ENCODE results near the gene ITM2A. TPM values are rescaled to one million over a fixed set of nuclear protein-coding genes. Genes with fewer than 3 reads are reported as not detected.

Gene ITM2A
- polyA plus RNA-seq, 1 donor (not counting 4 experiments of a cell fraction or from before 2014, with no cell fraction given), result 64.4 TPM

DNA sequence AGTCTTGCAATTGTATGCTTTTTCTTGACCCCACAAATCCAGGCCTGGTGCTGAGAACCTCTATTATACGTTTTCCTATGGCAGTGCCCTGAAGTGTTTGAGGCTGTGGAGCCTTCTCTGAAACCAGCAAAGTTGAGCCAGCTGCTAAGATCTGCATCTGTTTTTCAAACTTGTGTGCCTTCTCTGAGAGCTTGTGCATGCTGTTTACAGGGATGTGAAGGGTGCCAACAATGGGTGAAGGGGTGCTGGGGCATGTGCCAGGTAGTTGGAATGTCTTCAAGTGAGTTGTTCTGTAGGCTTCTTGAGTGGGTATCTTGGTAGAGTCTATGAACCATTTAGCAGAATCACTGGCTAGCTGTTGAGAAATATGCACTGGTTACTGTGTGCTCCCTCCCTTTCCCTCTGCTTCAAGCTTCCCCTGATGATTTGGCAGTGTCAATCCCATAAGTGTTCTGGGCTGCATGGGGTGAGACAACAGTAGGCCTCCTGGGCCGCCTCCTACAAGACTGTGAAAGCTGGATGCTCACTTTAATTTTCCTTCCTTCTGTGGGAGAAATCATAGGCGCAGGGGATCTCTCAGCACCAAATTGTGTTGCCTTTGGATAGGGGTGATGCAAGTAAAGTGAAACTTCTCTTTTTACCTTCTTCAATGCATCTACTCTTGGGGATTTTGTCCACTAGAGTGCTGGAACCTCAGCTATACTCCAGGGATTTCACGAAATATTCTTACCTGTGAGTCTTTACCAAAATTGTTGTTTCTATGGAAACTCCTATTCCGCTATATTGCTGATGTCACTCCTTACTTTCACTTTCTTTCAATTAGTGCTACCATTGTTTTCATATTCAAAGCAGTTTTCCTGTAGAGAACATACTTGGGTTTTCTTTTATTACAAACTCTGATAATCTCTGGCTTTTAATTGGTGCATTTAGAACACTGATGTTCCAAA is 30.0 kb downstream of the ITM2A start:
- Histone ChIP-seq H3K9ac (ENCODE audit: control insufficient read depth, extremely low read depth, insufficient read depth, low read length) (no peak overlapping the region), H3K36me3 (ENCODE audit: control insufficient read depth in 2 of 2, extremely low read depth in 1 of 2, insufficient read depth in 2 of 2, low read length in 2 of 2) (no peaks in the 10 kb centered on the region), H3K4me1 (ENCODE audit: control insufficient read depth, extremely low read depth, insufficient read depth, low read length) (no peaks in the 10 kb centered on the region), H3K27me3 (ENCODE audit: control insufficient read depth, extremely low read depth, insufficient read depth, low read length) (no peaks in the 10 kb centered on the region), H3K27ac (ENCODE audit: control insufficient read depth, insufficient read depth, low read length) (no peak overlapping the region), H3K4me3 (ENCODE audit: control insufficient read depth in 2 of 3, extremely low read depth in 1 of 3, insufficient read depth in 2 of 3, low read depth in 1 of 3, low read length in 3 of 3) (no peak overlapping the region), H3K4me2 (ENCODE audit: control insufficient read depth, extremely low read depth, insufficient read depth, low read depth, low read length) (no peak overlapping the region), H3K79me2 (ENCODE audit: control insufficient read depth, insufficient read depth, low read length) (no peaks in the 10 kb centered on the region), H2AFZ (ENCODE audit: control insufficient read depth, low read length) (no peak overlapping the region), H3K9me1 (ENCODE audit: control insufficient read depth, extremely low read depth, insufficient read depth, low read length) (no peaks in the 10 kb centered on the region), H3K9me3 (ENCODE audit: control insufficient read depth, low read depth, low read length) (no peaks in the 10 kb centered on the region), H4K20me1 (ENCODE audit: control insufficient read depth, extremely low read depth, insufficient read depth, low read length) (no peaks in the 10 kb centered on the region)
- dilution Hi-C loops (cut with MboI; ENCODE audit: extremely low pct_ligation_motif_present, low sequenced_read_pairs), result no loop called here
- DNase-seq (ENCODE audit: low read depth, low spot score) (no peak), FAIRE-seq (no peak)
- TF ChIP-seq, protein P1, sequence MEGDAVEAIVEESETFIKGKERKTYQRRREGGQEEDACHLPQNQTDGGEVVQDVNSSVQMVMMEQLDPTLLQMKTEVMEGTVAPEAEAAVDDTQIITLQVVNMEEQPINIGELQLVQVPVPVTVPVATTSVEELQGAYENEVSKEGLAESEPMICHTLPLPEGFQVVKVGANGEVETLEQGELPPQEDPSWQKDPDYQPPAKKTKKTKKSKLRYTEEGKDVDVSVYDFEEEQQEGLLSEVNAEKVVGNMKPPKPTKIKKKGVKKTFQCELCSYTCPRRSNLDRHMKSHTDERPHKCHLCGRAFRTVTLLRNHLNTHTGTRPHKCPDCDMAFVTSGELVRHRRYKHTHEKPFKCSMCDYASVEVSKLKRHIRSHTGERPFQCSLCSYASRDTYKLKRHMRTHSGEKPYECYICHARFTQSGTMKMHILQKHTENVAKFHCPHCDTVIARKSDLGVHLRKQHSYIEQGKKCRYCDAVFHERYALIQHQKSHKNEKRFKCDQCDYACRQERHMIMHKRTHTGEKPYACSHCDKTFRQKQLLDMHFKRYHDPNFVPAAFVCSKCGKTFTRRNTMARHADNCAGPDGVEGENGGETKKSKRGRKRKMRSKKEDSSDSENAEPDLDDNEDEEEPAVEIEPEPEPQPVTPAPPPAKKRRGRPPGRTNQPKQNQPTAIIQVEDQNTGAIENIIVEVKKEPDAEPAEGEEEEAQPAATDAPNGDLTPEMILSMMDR (optimal IDR thresholded peaks at IDR 0.05 in 1 of 3, IDR thresholded peaks at IDR 0.05 in 1 of 3, conservative IDR thresholded peaks at IDR 0.05 in 1 of 3; ENCODE audit: extremely low read depth in 1 of 3, insufficient read depth in 2 of 3, low read length in 3 of 3), result no peak
- no peak for TF ChIP-seq EZH2 (IDR thresholded peaks at IDR 0.05; ENCODE audit: low read length)

DNA sequence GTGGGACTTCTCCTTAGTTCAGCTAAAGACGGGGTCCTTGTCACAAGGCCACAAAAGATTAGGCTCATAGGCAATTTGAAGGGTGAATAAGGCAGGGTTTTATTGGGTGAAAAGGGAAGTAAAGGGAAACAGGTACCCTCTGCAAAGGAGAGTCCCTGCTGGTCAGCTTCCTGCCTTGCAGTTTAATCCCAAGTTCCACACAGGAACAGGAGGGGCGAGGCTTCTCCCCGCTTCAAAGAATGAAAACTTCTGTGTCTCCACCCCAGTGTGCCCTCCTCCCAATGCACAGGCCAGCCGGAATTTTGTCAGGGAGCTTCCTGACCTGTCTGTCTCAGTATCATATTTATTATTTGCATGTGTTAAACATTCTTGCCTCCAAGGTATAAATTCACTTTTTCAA is 37.1 kb downstream of the ITM2A start:
- TF ChIP-seq, protein P1 (optimal IDR thresholded peaks at IDR 0.05 in 1 of 3, IDR thresholded peaks at IDR 0.05 in 1 of 3, conservative IDR thresholded peaks at IDR 0.05 in 1 of 3; ENCODE audit: extremely low read depth in 1 of 3, insufficient read depth in 2 of 3, low read length in 3 of 3), result no peak
- no peak for TF ChIP-seq EZH2 (IDR thresholded peaks at IDR 0.05; ENCODE audit: low read length)
- H3K4me1 ChIP-seq (ENCODE audit: control insufficient read depth, extremely low read depth, insufficient read depth, low read length), result no peaks in the 10 kb centered on the region
- no peaks in the 10 kb centered on the region for H3K79me2 ChIP-seq (ENCODE audit: control insufficient read depth, insufficient read depth, low read length)
- no peak overlapping the region for H3K4me2 ChIP-seq (ENCODE audit: control insufficient read depth, extremely low read depth, insufficient read depth, low read depth, low read length)
- H3K9ac ChIP-seq (ENCODE audit: control insufficient read depth, extremely low read depth, insufficient read depth, low read length), result no peak overlapping the region
- no peaks in the 10 kb centered on the region for H3K9me3 ChIP-seq (ENCODE audit: control insufficient read depth, low read depth, low read length)
- no peaks in the 10 kb centered on the region for H3K9me1 ChIP-seq (ENCODE audit: control insufficient read depth, extremely low read depth, insufficient read depth, low read length)
- DNase-seq (ENCODE audit: low read depth, low spot score) (no peak), FAIRE-seq (no peak)
- H3K4me3 ChIP-seq (ENCODE audit: control insufficient read depth in 2 of 3, extremely low read depth in 1 of 3, insufficient read depth in 2 of 3, low read depth in 1 of 3, low read length in 3 of 3), result no peak overlapping the region
- H3K27ac ChIP-seq (ENCODE audit: control insufficient read depth, insufficient read depth, low read length), result no peak overlapping the region
- dilution Hi-C loops (cut with MboI; ENCODE audit: extremely low pct_ligation_motif_present, low sequenced_read_pairs), result no loop called here
- no peaks in the 10 kb centered on the region for H3K36me3 ChIP-seq (ENCODE audit: control insufficient read depth in 2 of 2, extremely low read depth in 1 of 2, insufficient read depth in 2 of 2, low read length in 2 of 2)
- H3K27me3 ChIP-seq (ENCODE audit: control insufficient read depth, extremely low read depth, insufficient read depth, low read length), result no peaks in the 10 kb centered on the region
- H4K20me1 ChIP-seq (ENCODE audit: control insufficient read depth, extremely low read depth, insufficient read depth, low read length), result no peaks in the 10 kb centered on the region
- H2AFZ ChIP-seq (ENCODE audit: control insufficient read depth, low read length), result no peak overlapping the region

Measured in keratinocyte (primary cell).